CD4-positive, alpha-beta T cell (primary cell): Measurements from ENCODE around the gene FMNL1. TPM values are rescaled to one million over a fixed set of nuclear protein-coding genes. Genes with fewer than 3 reads are reported as not detected.

Experiments
- ATAC-seq: fragments of 200-7000 bp; cut with Tn5 transposase; one replicate; pipeline ENCODE4 v1.10.0; 2022; ENCODE audit warnings: mild to moderate bottlenecking; ENCODE audit not compliant: poor library complexity
- CTCF ChIA-PET: fragments of 350-600 bp; sonication (Branson Sonifier 250); formaldehyde crosslinking; loops from one replicate; lab custom pipeline; 2021; ENCODE audit warnings: antibody characterized with exemption, inconsistent platforms; lab: Charles Lee
- POLR2A ChIA-PET: fragments of 350-600 bp; sonication (Branson Sonifier 250); formaldehyde crosslinking; loops from one replicate; lab custom pipeline; 2021; ENCODE audit warnings: antibody characterized with exemption, inconsistent platforms; lab: Charles Lee
- DNase-seq, 14 experiments: peaks; one replicate each; pipeline ENCODE4 v3.0.0-alpha.2; 2013 to 2020; ENCODE audit warnings: mixed read lengths in 2 of 14
- H3K27ac ChIP-seq, 2 donors: one replicate each; pipeline versions ENCODE4 v1.5.1 to v1.7.0; 2013; ENCODE audit warnings: low read length in 2 of 2, low read depth in 1 of 2, mild to moderate bottlenecking in 1 of 2
- H3K27me3 ChIP-seq, 2 experiments: 1 replicate in 1 of 2; 2 replicates in 1 of 2; pipeline versions ENCODE4 v1.6.1 to v1.7.0; 2013; ENCODE audit warnings: low read length in 2 of 2, control low read depth in 1 of 2, mild to moderate bottlenecking in 1 of 2, moderate library complexity in 1 of 2; ENCODE audit not compliant: insufficient read depth in 2 of 2, control insufficient read depth in 1 of 2
- H3K36me3 ChIP-seq: one replicate; pipeline ENCODE4 v1.6.1; 2013; ENCODE audit warnings: low read length, control low read depth; ENCODE audit not compliant: insufficient read depth
- H3K4me1 ChIP-seq: one replicate; pipeline ENCODE4 v1.6.1; 2013; ENCODE audit warnings: low read length, control low read depth; ENCODE audit not compliant: insufficient read depth
- H3K4me3 ChIP-seq: one replicate; pipeline ENCODE4 v1.5.1; 2013; ENCODE audit warnings: mild to moderate bottlenecking, low read length, moderate library complexity
- H3K9me3 ChIP-seq, 2 experiments: 1 replicate in 1 of 2; 2 replicates in 1 of 2; pipeline versions ENCODE4 v1.6.1 to v1.7.0; 2013; ENCODE audit warnings: low read length in 2 of 2, mild to moderate bottlenecking in 2 of 2, control low read depth in 1 of 2, moderate library complexity in 1 of 2; ENCODE audit not compliant: control insufficient read depth in 1 of 2, insufficient read depth in 1 of 2
- H3K27ac Mint-ChIP-seq: one replicate; pipeline ENCODE4 v1.8.0; 2020; ENCODE audit warnings: mixed read lengths
- H3K27me3 Mint-ChIP-seq: one replicate; pipeline ENCODE4 v1.8.0; 2021; ENCODE audit warnings: mixed read lengths
- H3K36me3 Mint-ChIP-seq: one replicate; pipeline ENCODE4 v1.8.0; 2021; ENCODE audit warnings: low read depth, mixed read lengths
- H3K4me1 Mint-ChIP-seq: one replicate; pipeline ENCODE4 v1.8.0; 2021; ENCODE audit warnings: low read depth, mixed read lengths
- H3K4me3 Mint-ChIP-seq: one replicate; pipeline ENCODE4 v1.8.0; 2020; ENCODE audit warnings: mild to moderate bottlenecking, mixed read lengths
- H3K9me3 Mint-ChIP-seq: one replicate; pipeline ENCODE4 v1.8.0; 2020; ENCODE audit warnings: mixed read lengths
- intact Hi-C, 2 experiments: fragments of 100-400 bp; cut with DNase I in 1 of 2; cut with micrococcal nuclease in 1 of 2; formaldehyde crosslinking; loops; one replicate each; pipeline versions ENCODE4 v1.15.1 to v1.9.0; 2023 to 2025; cut with DNase I, micrococcal nuclease
- total RNA-seq, 174 experiments: library from RNA in 2 of 174; stranded (reverse) in 2 of 174; gene quantifications; one replicate each; pipeline ENCODE4 v1.2.3 and lab custom pipeline; 2021 to 2026
- TF ChIP-seq, protein P1 (sequence below): fragments of 200-600 bp; IDR thresholded peaks from one replicate; pipeline ENCODE4 v1.8.0; 2022; ENCODE audit warnings: antibody characterized with exemption, mild to moderate bottlenecking

FMNL1 gene
- total RNA-seq, 2 experiments from 2014 or later, result 378 to 387 TPM

DNA sequence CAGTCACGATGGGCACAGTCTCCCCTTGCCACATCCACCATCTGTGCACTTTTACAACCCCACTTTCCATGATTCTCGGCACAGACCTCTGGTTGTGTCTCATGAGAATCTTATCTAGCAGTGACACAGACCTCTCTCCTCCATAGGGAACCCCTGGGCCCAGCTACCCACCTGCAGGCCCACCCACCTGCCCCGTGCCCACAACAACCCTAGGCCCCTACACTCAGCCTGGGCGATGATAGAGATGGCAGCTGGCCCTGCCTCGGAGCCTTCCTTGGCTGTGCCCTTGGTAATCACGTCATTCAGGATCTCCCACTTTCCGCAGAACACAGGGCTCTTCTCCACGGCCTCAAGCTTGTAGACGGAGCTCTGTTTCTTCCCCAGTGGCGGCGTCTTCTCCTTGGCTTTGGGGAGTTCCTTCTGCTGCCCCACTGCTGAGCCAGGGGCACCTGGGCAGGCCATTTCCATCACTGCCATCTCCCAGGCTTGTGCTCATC lies 68.6 kb downstream of the FMNL1 start:
- H3K27me3 Mint-ChIP-seq, result no peaks in the 10 kb centered on the region
- no peak for ATAC-seq
- no peak for DNase-seq
- Histone ChIP-seq H3K27me3 (no peaks in the 10 kb centered on the region), H3K4me3 (no peak overlapping the region), H3K4me1 (peaks cover 30% of the 10 kb centered on the region), H3K36me3 (peaks cover 68% of the 10 kb centered on the region), H3K27ac (no peak overlapping the region), H3K9me3 (no peaks in the 10 kb centered on the region)
- POLR2A ChIA-PET, result interaction anchor here (0.5 to 1.6 kb wide), 2 partner anchors 22 to 139 kb away, joined by 3 read pairs; no protein-coding TSS in a partner anchor
- H3K4me3 Mint-ChIP-seq, result no peak overlapping the region
- H3K27ac Mint-ChIP-seq, result peak overlapping the region; percentile 75
- CTCF ChIA-PET, result interaction anchor here (1.0 kb wide), 1 partner anchor 13 kb away, joined by 3 read pairs; no protein-coding TSS in a partner anchor
- intact Hi-C loops, result no loop called here
- H3K36me3 Mint-ChIP-seq, result peaks cover 70% of the 10 kb centered on the region
- TF ChIP-seq, protein P1, sequence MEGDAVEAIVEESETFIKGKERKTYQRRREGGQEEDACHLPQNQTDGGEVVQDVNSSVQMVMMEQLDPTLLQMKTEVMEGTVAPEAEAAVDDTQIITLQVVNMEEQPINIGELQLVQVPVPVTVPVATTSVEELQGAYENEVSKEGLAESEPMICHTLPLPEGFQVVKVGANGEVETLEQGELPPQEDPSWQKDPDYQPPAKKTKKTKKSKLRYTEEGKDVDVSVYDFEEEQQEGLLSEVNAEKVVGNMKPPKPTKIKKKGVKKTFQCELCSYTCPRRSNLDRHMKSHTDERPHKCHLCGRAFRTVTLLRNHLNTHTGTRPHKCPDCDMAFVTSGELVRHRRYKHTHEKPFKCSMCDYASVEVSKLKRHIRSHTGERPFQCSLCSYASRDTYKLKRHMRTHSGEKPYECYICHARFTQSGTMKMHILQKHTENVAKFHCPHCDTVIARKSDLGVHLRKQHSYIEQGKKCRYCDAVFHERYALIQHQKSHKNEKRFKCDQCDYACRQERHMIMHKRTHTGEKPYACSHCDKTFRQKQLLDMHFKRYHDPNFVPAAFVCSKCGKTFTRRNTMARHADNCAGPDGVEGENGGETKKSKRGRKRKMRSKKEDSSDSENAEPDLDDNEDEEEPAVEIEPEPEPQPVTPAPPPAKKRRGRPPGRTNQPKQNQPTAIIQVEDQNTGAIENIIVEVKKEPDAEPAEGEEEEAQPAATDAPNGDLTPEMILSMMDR, result no peak
- no peaks in the 10 kb centered on the region for H3K9me3 Mint-ChIP-seq
- peaks cover 35% of the 10 kb centered on the region for H3K4me1 Mint-ChIP-seq

DNA sequence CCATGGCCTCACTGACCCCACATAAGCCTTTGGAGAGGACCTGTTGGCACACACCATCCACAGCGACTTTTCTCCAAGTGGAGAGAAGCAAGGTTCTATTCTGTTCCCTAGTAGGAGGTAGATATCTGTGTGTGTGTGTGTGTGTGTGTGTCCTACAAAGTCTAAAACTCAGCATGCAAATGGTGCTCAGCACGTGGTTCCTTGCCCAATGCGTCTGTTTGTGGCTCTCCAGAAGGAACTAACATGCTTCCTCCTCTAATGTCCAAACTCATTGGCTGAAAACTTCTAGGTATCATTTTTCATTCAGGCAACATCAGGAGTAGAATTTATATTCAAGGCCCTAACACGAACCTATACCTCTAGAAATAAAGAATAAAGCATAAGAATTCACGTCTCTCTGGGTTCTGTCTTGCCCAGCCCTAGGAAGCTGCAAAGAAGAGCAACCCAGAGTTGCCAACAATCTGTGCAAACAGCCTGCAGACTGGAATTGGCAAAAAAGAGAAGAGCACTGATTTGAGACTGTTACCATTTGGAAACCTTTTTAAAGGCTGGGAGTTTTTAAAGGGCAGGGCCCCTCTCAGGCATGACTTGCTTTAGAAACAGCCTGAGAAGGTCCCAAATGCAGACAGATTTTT lies 69.6 kb downstream of the FMNL1 start:
- peaks cover 40% of the 10 kb centered on the region for H3K4me1 ChIP-seq
- H3K27ac ChIP-seq, result no peak overlapping the region
- peak in 1 of 14 experiments; percentile 29 for DNase-seq

DNA sequence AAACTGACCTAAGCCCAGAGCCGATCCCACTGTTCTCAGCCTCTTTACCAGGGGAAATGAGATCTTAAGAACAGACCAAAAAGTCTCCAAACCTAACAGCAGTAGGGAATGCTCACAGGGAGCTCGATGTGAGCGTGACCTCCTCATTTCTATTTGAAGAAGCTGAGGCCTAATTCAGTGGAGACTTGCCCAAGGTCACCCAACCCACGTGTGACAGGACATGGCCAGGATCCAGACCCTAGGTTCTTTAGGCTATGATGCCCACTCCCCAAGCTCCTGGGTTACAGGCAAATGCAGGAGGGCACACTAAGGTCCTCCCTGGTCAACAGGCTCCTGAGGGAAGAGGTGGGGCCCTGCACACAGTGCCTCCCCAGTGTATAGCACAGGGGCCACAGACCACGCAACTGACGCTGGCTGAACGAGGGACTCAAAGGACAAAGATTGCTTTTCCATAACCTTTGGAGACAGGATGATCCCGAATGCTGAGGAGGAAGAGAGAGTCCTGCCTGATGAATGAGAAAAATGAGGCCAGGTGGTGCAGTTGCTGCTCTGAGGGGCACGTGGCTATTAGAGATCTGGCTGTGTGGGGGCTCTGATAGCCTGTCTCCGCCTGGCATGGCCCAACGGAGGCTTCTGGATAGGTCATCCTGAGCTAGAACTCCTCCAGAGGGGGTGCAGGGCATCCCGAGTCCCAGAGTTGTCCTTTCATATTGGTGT lies 71.2 kb downstream of the FMNL1 start:
- no peak overlapping the region for H3K4me3 Mint-ChIP-seq
- H3K4me1 Mint-ChIP-seq, result peaks cover 57% of the 10 kb centered on the region
- H3K27me3 ChIP-seq, result no peaks in the 10 kb centered on the region
- DNase-seq (no peak), ATAC-seq (no peak)
- H3K4me3 ChIP-seq, result no peak overlapping the region
- H3K36me3 Mint-ChIP-seq, result peaks cover 56% of the 10 kb centered on the region
- ChIA-PET CTCF (interaction anchor here (1.0 to 1.7 kb wide), 3 partner anchors 15 to 92 kb away, joined by 4 to 6 read pairs (median 5); no protein-coding TSS in a partner anchor), POLR2A (interaction anchor here (1.7 kb wide), 1 partner anchor 18 kb away, joined by 4 read pairs; no protein-coding TSS in a partner anchor)
- TF ChIP-seq, protein P1, result no peak
- peak overlapping the region; percentile 75 for H3K27ac Mint-ChIP-seq
- H3K9me3 Mint-ChIP-seq, result no peaks in the 10 kb centered on the region
- H3K27ac ChIP-seq, result no peak overlapping the region
- peaks cover 53% of the 10 kb centered on the region for H3K36me3 ChIP-seq
- intact Hi-C loops, result no loop called here
- no peaks in the 10 kb centered on the region for H3K27me3 Mint-ChIP-seq
- H3K9me3 ChIP-seq, result no peaks in the 10 kb centered on the region
- peaks cover 49% of the 10 kb centered on the region for H3K4me1 ChIP-seq

More for the DNA sequence above, 69.6 kb downstream of the FMNL1 start:
- POLR2A ChIA-PET, result interaction anchor here (1.6 kb wide), 1 partner anchor 21 kb away, joined by 3 read pairs; no protein-coding TSS in a partner anchor
- peaks cover 64% of the 10 kb centered on the region for H3K36me3 ChIP-seq
- Mint-ChIP-seq H3K27ac (peak overlapping the region; percentile 75), H3K9me3 (no peaks in the 10 kb centered on the region), H3K36me3 (peaks cover 65% of the 10 kb centered on the region), H3K27me3 (no peaks in the 10 kb centered on the region), H3K4me1 (peaks cover 45% of the 10 kb centered on the region), H3K4me3 (no peak overlapping the region)
- intact Hi-C loops, result no loop called here
- H3K4me3 ChIP-seq, result no peak overlapping the region
- CTCF ChIA-PET, result interaction anchor here (1.2 to 1.7 kb wide), 2 partner anchors 14 to 32 kb away, joined by 4 to 5 read pairs; no protein-coding TSS in a partner anchor
- no peaks in the 10 kb centered on the region for H3K9me3 ChIP-seq
- TF ChIP-seq, protein P1, result no peak
- no peak for ATAC-seq
- H3K27me3 ChIP-seq, result no peaks in the 10 kb centered on the region
